GM18505 (cell line): ENCODE results near the gene PEAK1.

Experiments
- ATAC-seq: cut with Tn5 transposase; IDR thresholded peaks from one replicate; pipeline ENCODE4 v1.9.1; 2021; ENCODE audit not compliant: unreplicated experiment
- POLR2A ChIP-seq: IDR thresholded peaks from 4 replicates; pipeline ENCODE4 v1.6.1; 2011; ENCODE audit warnings: borderline replicate concordance; ENCODE audit not compliant: insufficient read depth, insufficient read length; ENCODE audit errors: extremely low read depth

Gene PEAK1

GRCh38 chr15:77070495-77071304 is 349.2 kb downstream of the PEAK1 start, which contains the start of gene TSPAN3:
TSPAN3 (minus strand) TSS chr15:77071109; CDS start chr15:77070954, 155 bp downstream.
- TF ChIP-seq POLR2A: peak; percentile 83
- peak; percentile 87 for ATAC-seq

DNA sequence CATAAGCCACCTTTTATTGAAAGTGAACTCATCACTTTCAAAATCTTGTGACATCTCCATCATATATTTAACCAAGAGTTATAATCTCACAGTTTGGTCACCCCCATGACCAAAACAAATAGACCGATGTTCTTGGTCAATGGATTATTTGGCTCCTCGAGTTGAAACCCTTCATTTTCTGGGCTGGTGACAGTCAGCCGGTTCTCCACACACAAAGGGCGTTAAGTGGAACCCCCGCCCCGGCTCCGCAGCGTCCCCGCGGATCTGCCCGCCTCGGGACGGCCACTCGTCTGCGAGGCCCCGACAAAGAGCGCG is 349.8 kb downstream of the PEAK1 start:
- no peak for TF ChIP-seq POLR2A
- ATAC-seq: no peak

GRCh38 chr15:77069521-77070121 is 350.3 kb downstream of the PEAK1 start:
- TF ChIP-seq POLR2A: no peak
- no peak for ATAC-seq

GRCh38 chr15:77068633-77069032 is 351.3 kb downstream of the PEAK1 start:
- no peak for TF ChIP-seq POLR2A

GRCh38 chr15:77067691-77068367 is 352.1 kb downstream of the PEAK1 start:
- no peak for ATAC-seq
- TF ChIP-seq POLR2A: no peak

More at GRCh38 chr15:77068633-77069032, 351.3 kb downstream of the PEAK1 start:
- no peak for ATAC-seq

DNA sequence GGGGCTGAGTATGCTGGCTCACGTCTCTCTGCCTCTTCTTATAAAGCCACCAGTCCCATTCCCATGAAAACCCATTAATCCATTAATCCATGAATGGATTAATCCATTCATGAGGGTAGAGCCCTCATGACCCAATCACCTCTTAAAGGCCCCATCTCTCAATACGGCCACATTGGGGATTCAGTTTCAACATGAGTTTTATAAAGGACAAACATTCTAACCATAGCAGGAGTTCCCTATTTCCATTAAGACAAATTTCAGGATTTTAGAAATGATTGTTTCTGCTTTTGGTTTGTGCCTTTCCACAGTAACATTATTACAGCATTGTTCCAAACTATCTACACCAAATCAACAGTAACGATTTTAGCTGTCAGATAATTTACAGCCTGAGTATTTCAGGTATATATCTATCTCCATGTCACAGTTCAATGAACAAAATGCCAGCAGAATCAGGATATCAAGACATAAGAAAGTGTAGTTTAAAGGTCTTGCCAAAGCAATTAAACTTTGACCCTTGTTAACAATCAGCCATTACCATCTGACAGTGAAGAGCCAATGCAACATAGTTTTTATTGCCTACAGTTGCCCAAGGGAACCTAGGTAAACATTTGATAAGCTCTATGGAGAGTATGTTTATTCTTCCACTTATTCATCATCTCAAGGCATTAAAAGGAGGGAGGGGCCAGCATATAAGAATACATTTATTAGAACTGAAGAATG is 352.8 kb downstream of the PEAK1 start:
- no peak for ATAC-seq
- no peak for TF ChIP-seq POLR2A

DNA sequence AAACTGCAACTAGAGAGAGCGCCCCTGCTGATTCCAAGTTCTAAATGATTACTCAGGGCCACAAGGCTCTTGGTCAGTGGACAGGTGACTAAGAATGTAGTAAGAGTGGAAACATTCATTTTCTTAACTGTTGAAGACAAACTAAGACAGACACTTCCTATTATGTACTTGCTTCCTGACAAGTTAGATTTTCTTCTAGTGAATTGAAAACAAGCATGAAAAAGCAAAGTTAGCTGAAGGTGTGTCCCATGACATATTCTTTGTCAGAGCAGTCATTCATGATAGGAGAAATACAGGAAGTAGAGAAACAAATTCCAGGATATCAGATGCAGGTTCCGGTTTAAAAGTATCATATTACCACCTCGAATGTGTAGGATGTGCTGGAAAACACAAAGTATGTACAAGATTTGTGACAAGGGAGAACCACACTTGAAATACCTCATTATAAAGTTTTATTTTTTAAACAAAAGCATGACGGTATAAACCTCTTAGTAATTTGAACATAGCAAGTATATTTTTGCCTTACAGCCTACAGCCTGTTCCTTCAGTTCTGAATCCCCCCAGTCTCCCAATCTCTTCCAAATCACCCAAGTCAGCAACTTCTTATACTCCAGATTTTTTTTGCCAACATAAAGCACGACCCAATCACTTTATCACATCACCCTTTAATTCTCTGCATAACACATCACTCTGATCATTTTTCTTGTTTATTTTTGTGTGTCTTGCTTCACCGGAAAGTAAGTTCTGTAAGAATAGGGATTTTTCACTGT is 355.2 kb downstream of the PEAK1 start:
- ATAC-seq: no peak
- TF ChIP-seq POLR2A: no peak

GRCh38 chr15:77064063-77064462 is 355.8 kb downstream of the PEAK1 start:
- no peak for TF ChIP-seq POLR2A
- no peak for ATAC-seq

GRCh38 chr15:77063249-77063648 is 356.7 kb downstream of the PEAK1 start:
- no peak for TF ChIP-seq POLR2A
- ATAC-seq: no peak

GRCh38 chr15:77060546-77060945 is 359.4 kb downstream of the PEAK1 start:
- no peak for TF ChIP-seq POLR2A
- ATAC-seq: no peak

- no peak for TF ChIP-seq POLR2A
- peak; percentile 66 for ATAC-seq
Measured at GRCh38 chr15:77059786-77060361, 360.0 kb downstream of the PEAK1 start.

DNA sequence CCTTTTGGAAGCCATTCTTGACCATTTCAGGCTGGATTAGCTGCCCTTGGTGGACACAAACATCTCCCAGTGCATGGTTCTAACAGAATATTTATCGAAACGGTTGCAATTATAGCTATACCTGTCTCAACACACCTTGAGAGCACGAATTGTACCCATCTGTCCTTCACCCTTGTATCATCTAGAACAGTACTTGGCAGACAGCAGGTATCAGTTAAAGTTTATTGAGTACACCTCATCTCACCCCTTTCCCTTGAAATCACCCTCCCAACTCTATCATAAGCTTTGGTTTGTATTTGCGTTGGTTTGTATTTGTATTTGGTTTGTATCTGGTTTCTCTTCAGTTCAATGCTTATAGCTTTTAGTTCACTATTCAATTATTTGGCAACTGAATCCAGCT is 361.4 kb downstream of the PEAK1 start:
- no peak for ATAC-seq
- no peak for TF ChIP-seq POLR2A
